Right lobe of liver (tissue), 6 donors: Measurements from ENCODE around the gene CPSF7. TPM values are rescaled to one million over a fixed set of nuclear protein-coding genes. Genes with fewer than 3 reads are reported as not detected.
A peak's percentile ranks its signal among the peaks of the same experiment; 100 is the strongest.
"Not testable (repeated sequence)": the region's sequence is repeated elsewhere in the genome, so short reads cannot be mapped to it uniquely, and the experiment has no call there.

Source experiments
- ATAC-seq, 4 donors: fragments of 200-7000 bp; cut with Tn5 transposase; one replicate each; pipeline ENCODE4 v1.9.1; 2020; ENCODE audit warnings: mild to moderate bottlenecking in 4 of 4, moderate library complexity in 4 of 4
- DNase-seq, 3 donors: peaks; one replicate each; pipeline ENCODE4 v3.0.0-alpha.2; 2020
- H3K27ac ChIP-seq, 3 donors: fragments of 200-600 bp; one replicate each; pipeline ENCODE4 v1.8.0; 2022
- H3K27me3 ChIP-seq, 2 donors: fragments of 200-600 bp; one replicate each; pipeline ENCODE4 v1.8.0; 2022
- H3K36me3 ChIP-seq, 4 donors: fragments of 200-600 bp; sonication (generic) in 1 of 4; one replicate each; pipeline versions ENCODE4 v1.5.1 to v1.8.0; 2017 to 2022; ENCODE audit warnings: control low read depth in 1 of 4
- H3K4me1 ChIP-seq, 4 donors: fragments of 200-600 bp; sonication (generic) in 1 of 4; one replicate each; pipeline versions ENCODE4 v1.5.1 to v1.8.0; 2017 to 2022; ENCODE audit warnings: control low read depth in 1 of 4
- H3K4me3 ChIP-seq, 3 donors: fragments of 200-600 bp; one replicate each; pipeline ENCODE4 v1.8.0; 2022
- H3K9me3 ChIP-seq, 4 donors: fragments of 200-600 bp; sonication (generic) in 1 of 4; one replicate each; pipeline versions ENCODE4 v1.5.1 to v1.8.0; 2017 to 2022; ENCODE audit warnings: control low read depth in 1 of 4
- CTCF ChIP-seq, 4 donors: fragments of 200-600 bp in 3 of 4; fragments of 450-650 bp in 1 of 4; IDR thresholded peaks; one replicate each; pipeline versions ENCODE4 v1.5.1 to v1.8.0; 2016 to 2022; ENCODE audit warnings: antibody characterized with exemption in 4 of 4, mild to moderate bottlenecking in 2 of 4
- POLR2A ChIP-seq: fragments of 450-650 bp; IDR thresholded peaks from one replicate; pipeline ENCODE4 v1.6.1; 2017; ENCODE audit warnings: antibody characterized with exemption, mild to moderate bottlenecking
- WGBS: methylation state at CpG from one replicate; pipeline ENCODE4 v1.1.6; 2018; ENCODE audit warnings: low coverage, low lambda C conversion rate; ENCODE audit not compliant: insufficient coverage; ENCODE audit errors: missing lambda C conversion rate; 5-methylcytosine and 5-hydroxymethylcytosine counted together
- intact Hi-C, 2 donors: fragments of 100-400 bp; cut with DNase I; formaldehyde crosslinking; loops; one replicate each; pipeline versions ENCODE4 v1.11.2 to v1.14.1; 2022
- total RNA-seq, 6 experiments: library from RNA; depleted of rRNA in 2 of 6; stranded (reverse); fragments of >200 nt in 2 of 6; fragmentation: NEBNext Ultra II Directional in 3 of 6; extraction: Animal tissue kit (Norgen Biotek cat#: 25700) in 3 of 6; gene quantifications; one replicate each; pipeline versions ENCODE4 v1.1.0 to v1.2.4, GENCODE V29; 2016 to 2023
- donor health status: DM: no; HTN: yes; CAD: no.
- donor health status: DM: no; HTN: no; CAD: no.
- donor health status: DM: no; HTN: no; CAD: no.
- donor health status: DM: no; HTN: yes; CAD: no.
- donor health status: DM: no; HTN: yes; CAD: no.

CPSF7 gene
- total RNA-seq, 6 experiments from 2014 or later: 16.7 to 52.0 (median 31.7) TPM

GRCh38 chr11:61468002-61468401 lies 38.2 kb upstream of the CPSF7 start:
- H3K4me3 ChIP-seq: no peak overlapping the region
- no peak overlapping the region for H3K27ac ChIP-seq
- ATAC-seq (peak in 1 of 4 donors; percentile 15), DNase-seq (no peak)
- no peak for TF ChIP-seq CTCF (IDR thresholded peaks at IDR 0.05)
- TF ChIP-seq POLR2A: no peak
- intact Hi-C loops: no loop called here
- no peaks in the 10 kb centered on the region for H3K36me3 ChIP-seq
- H3K4me1 ChIP-seq: no peaks in the 10 kb centered on the region
- 57% methylated on average over 3 of the region's 7 CpGs for WGBS
- H3K27me3 ChIP-seq: no peaks in the 10 kb centered on the region
- no peaks in the 10 kb centered on the region for H3K9me3 ChIP-seq

GRCh38 chr11:61467602-61468001 lies 37.8 kb upstream of the CPSF7 start:
- H3K9me3 ChIP-seq, H3K4me3 ChIP-seq, H3K4me1 ChIP-seq, H3K27ac ChIP-seq, ATAC-seq, intact Hi-C loops, H3K27me3 ChIP-seq, H3K36me3 ChIP-seq, DNase-seq: not testable (repeated sequence)
- WGBS: 63% methylated on average over 3 of the region's 6 CpGs

GRCh38 chr11:61460986-61461385 lies 31.2 kb upstream of the CPSF7 start:
- H3K27me3 ChIP-seq: no peaks in the 10 kb centered on the region
- DNase-seq: no peak
- H3K4me3 ChIP-seq: no peak overlapping the region
- 65% methylated on average over 5 of the region's 5 CpGs for WGBS
- TF ChIP-seq POLR2A: no peak
- TF ChIP-seq CTCF (IDR thresholded peaks at IDR 0.05): peak in 2 of 4 donors; percentile 6 to 10
- intact Hi-C loops: no loop called here
- peak; percentile 29 to 48 (median 44) for ATAC-seq
- no peaks in the 10 kb centered on the region for H3K4me1 ChIP-seq
- H3K36me3 ChIP-seq: no peaks in the 10 kb centered on the region
- H3K9me3 ChIP-seq: no peaks in the 10 kb centered on the region
- no peak overlapping the region for H3K27ac ChIP-seq

- H3K27ac ChIP-seq: no peak overlapping the region
- no peaks in the 10 kb centered on the region for H3K27me3 ChIP-seq
- no peaks in the 10 kb centered on the region for H3K4me1 ChIP-seq
- intact Hi-C loops: no loop called here
- H3K36me3 ChIP-seq: no peaks in the 10 kb centered on the region
- 65% methylated on average over 2 of the region's 3 CpGs for WGBS
- no peak for TF ChIP-seq CTCF (IDR thresholded peaks at IDR 0.05)
- TF ChIP-seq POLR2A: no peak
- no peak overlapping the region for H3K4me3 ChIP-seq
- ATAC-seq (no peak), DNase-seq (no peak)
- H3K9me3 ChIP-seq: no peaks in the 10 kb centered on the region
These were observed 30.7 kb upstream of the CPSF7 start for GRCh38 chr11:61460474-61460881.

GRCh38 chr11:61454520-61454919 lies 24.7 kb upstream of the CPSF7 start:
- TF ChIP-seq POLR2A: no peak
- no peak for TF ChIP-seq CTCF (IDR thresholded peaks at IDR 0.05)
- Histone ChIP-seq H3K9me3 (no peaks in the 10 kb centered on the region), H3K4me3 (no peak overlapping the region), H3K4me1 (no peaks in the 10 kb centered on the region), H3K27ac (no peak overlapping the region), H3K36me3 (no peaks in the 10 kb centered on the region), H3K27me3 (no peaks in the 10 kb centered on the region)
- ATAC-seq: peak in 1 of 4 donors; percentile 35
- WGBS: 57% methylated on average over 2 of the region's 7 CpGs
- intact Hi-C loops: no loop called here
- DNase-seq: no peak
